Erythroblast (primary cell): ENCODE results near the gene PRXL2A.
A peak's percentile ranks its signal among the peaks of the same experiment; 100 is the strongest.
"Not testable (repeated sequence)": the region's sequence is repeated elsewhere in the genome, so short reads cannot be mapped to it uniquely, and the experiment has no call there.

Source experiments
- DNase-seq, 2 experiments: peaks; one replicate each; lab custom pipeline; 2025; lab: John Stamatoyannopoulos, UW
- GATA1 ChIP-seq: IDR thresholded peaks from 2 replicates; pipeline ENCODE4 v1.6.1; 2011; ENCODE audit warnings: low read depth, mild to moderate bottlenecking, control low read depth, low read length, moderate library complexity
- POLR2A ChIP-seq: IDR thresholded peaks from 2 replicates; pipeline ENCODE4 v1.6.1; 2011; ENCODE audit warnings: mild to moderate bottlenecking, low read length

PRXL2A gene

GRCh38 chr10:80405035-80405434, 3.3 kb upstream of the PRXL2A start:
- TF ChIP-seq POLR2A, result no peak
- no peak for TF ChIP-seq GATA1
- DNase-seq, result no peak

- TF ChIP-seq GATA1, result no peak
- TF ChIP-seq POLR2A, result no peak
- no peak for DNase-seq
Measured at GRCh38 chr10:80405626-80406025, 2.7 kb upstream of the PRXL2A start.

- no peak for DNase-seq
- TF ChIP-seq POLR2A (no peak), GATA1 (no peak)
Measured at GRCh38 chr10:80406204-80406603, 2.1 kb upstream of the PRXL2A start.

- no peak for DNase-seq
- TF ChIP-seq POLR2A (no peak), GATA1 (no peak)
Measured at GRCh38 chr10:80407812-80408241, 524 bp upstream of the PRXL2A start.

- TF ChIP-seq GATA1 (no peak), POLR2A (no peak)
- no peak for DNase-seq
Measured at GRCh38 chr10:80409121-80409520, 770 bp downstream of the PRXL2A start.

- TF ChIP-seq POLR2A (no peak), GATA1 (no peak)
- DNase-seq, result no peak
Measured at GRCh38 chr10:80410122-80410521, 1.8 kb downstream of the PRXL2A start.

- DNase-seq, result peak; percentile 80 to 90
- no peak for TF ChIP-seq POLR2A
- no peak for TF ChIP-seq GATA1
Measured at GRCh38 chr10:80410578-80411145, 2.3 kb downstream of the PRXL2A start.

- peak; percentile 19 to 32 for DNase-seq
- TF ChIP-seq GATA1 (no peak), POLR2A (no peak)
Measured at GRCh38 chr10:80411267-80411668, 2.9 kb downstream of the PRXL2A start.

- TF ChIP-seq GATA1, result no peak
- no peak for TF ChIP-seq POLR2A
- DNase-seq, result peak; percentile 30 to 31
Measured at GRCh38 chr10:80411681-80412220, 3.4 kb downstream of the PRXL2A start.

- TF ChIP-seq POLR2A (no peak), GATA1 (no peak)
- no peak for DNase-seq
Measured at GRCh38 chr10:80412486-80412885, 4.1 kb downstream of the PRXL2A start.

- TF ChIP-seq GATA1 (no peak), POLR2A (no peak)
- DNase-seq, result peak; percentile 25 to 31
Measured at GRCh38 chr10:80413271-80413996, 5.1 kb downstream of the PRXL2A start.

GRCh38 chr10:80414142-80414895, 6.0 kb downstream of the PRXL2A start:
- TF ChIP-seq GATA1 (no peak), POLR2A (no peak)
- DNase-seq, result peak; percentile 52 to 74

- no peak for DNase-seq
- TF ChIP-seq GATA1 (no peak), POLR2A (no peak)
Measured at GRCh38 chr10:80415734-80416478, 7.6 kb downstream of the PRXL2A start.

GRCh38 chr10:80416479-80417098, 8.2 kb downstream of the PRXL2A start:
- no peak for DNase-seq
- TF ChIP-seq POLR2A (no peak), GATA1 (no peak)

- DNase-seq, result not testable (repeated sequence)
Measured at GRCh38 chr10:80417256-80417655, 8.9 kb downstream of the PRXL2A start.
